Gastroesophageal sphincter (tissue), 2 donors: ENCODE data around the gene SREBF2.

Source experiments
- POLR2A ChIP-seq, 2 donors: fragments of 450-650 bp; IDR thresholded peaks; one replicate each; pipeline ENCODE4 v1.6.1; 2017; ENCODE audit warnings: antibody characterized with exemption in 2 of 2, mild to moderate bottlenecking in 2 of 2, moderate library complexity in 1 of 2
- POLR2AphosphoS5 ChIP-seq: sonication (generic); formaldehyde crosslinking; IDR thresholded peaks from one replicate; pipeline ENCODE4 v1.6.1; 2017; ENCODE audit warnings: antibody characterized with exemption

DNA sequence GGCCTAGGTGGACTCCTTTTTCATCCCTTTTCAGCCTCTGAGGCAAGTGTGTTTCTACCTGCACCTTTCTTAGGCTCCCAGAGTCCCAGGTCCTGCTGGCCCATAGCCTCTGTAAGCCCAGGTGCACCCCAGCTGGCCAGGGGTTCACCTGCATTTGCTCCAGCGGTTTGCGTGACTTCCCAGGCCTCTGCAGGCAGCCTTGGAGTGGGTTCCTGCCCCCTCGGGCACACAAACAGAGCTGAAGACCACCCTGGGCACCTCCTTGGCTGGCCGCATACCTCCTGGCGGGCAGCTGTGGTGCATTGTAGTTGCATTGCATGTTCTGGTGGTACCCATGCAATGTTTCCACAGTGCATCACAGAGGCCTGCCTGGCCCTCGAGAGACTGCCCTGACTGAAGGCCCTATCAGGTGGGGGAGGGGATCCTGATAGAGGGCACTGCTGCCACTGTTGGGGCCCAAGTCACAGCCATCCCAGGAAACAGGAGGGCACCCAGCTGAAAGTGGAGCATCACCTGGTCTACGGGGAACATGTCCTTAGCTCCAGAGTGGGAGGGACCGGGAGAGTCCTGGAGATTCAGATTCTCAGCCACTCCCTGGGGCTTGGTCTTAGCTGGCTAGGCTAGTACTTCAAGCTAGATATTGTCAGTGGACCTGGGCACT lies 67.9 kb downstream of the SREBF2 start:
- TF ChIP-seq POLR2AphosphoS5 (no peak), POLR2A (IDR thresholded peaks at IDR 0.05) (no peak)
